ENCODE measurements around the gene PCDHGA5. TPM values are rescaled to one million over a fixed set of nuclear protein-coding genes. Genes with fewer than 3 reads are reported as not detected.
"Not testable (repeated sequence)": the region's sequence is repeated elsewhere in the genome, so short reads cannot be mapped to it uniquely, and the experiment has no call there.

The PCDHGA5 gene
- total RNA-seq, 1 donor from 2014 or later: 0.51 TPM

GRCh38 chr5:141374627-141375026 is 10.7 kb downstream of the PCDHGA5 start:
- Mint-ChIP-seq H3K4me3 (no peak overlapping the region), H3K4me1 (no peaks in the 10 kb centered on the region), H3K36me3 (peaks cover 14% of the 10 kb centered on the region), H3K27ac (no peak overlapping the region), H3K27me3 (ENCODE audit: low read depth) (no peaks in the 10 kb centered on the region), H3K9me3 (peaks cover 69% of the 10 kb centered on the region)
- DNase-seq (ENCODE audit: low spot score in 2 of 2, unreplicated experiment in 2 of 2): no peak
- no peak for TF ChIP-seq CTCF (IDR thresholded peaks at IDR 0.05; ENCODE audit: unreplicated experiment)

- H3K9me3 Mint-ChIP-seq: peaks cover 66% of the 10 kb centered on the region
- H3K27ac Mint-ChIP-seq; H3K4me3 Mint-ChIP-seq; H3K27me3 Mint-ChIP-seq (ENCODE audit: low read depth); DNase-seq (ENCODE audit: low spot score in 2 of 2, unreplicated experiment in 2 of 2); H3K4me1 Mint-ChIP-seq: not testable (repeated sequence)
- H3K36me3 Mint-ChIP-seq: peaks cover 14% of the 10 kb centered on the region
Measured at GRCh38 chr5:141375444-141376155, 11.6 kb downstream of the PCDHGA5 start.

- peaks cover 67% of the 10 kb centered on the region for H3K9me3 Mint-ChIP-seq
- no peaks in the 10 kb centered on the region for H3K27me3 Mint-ChIP-seq (ENCODE audit: low read depth)
- TF ChIP-seq CTCF (IDR thresholded peaks at IDR 0.05; ENCODE audit: unreplicated experiment): no peak
- H3K4me1 Mint-ChIP-seq: no peaks in the 10 kb centered on the region
- no peak within 1 kb of the TSS for H3K4me3 Mint-ChIP-seq
- H3K27ac Mint-ChIP-seq: no peak within 1 kb of the TSS
- H3K36me3 Mint-ChIP-seq: peaks cover 8% of the 10 kb centered on the region
- no peak for DNase-seq (ENCODE audit: low spot score in 2 of 2, unreplicated experiment in 2 of 2)
Measured at GRCh38 chr5:141382469-141383294, 18.7 kb downstream of the PCDHGA5 start, which contains the start of gene PCDHGA7. Gene PCDHGA7, plus strand, starts transcription at chr5:141382742. Its CDS starts 158 bp downstream, at chr5:141382900.

GRCh38 chr5:141383345-141383744 is 19.4 kb downstream of the PCDHGA5 start:
- Mint-ChIP-seq H3K27me3 (ENCODE audit: low read depth) (no peaks in the 10 kb centered on the region), H3K36me3 (peaks cover 10% of the 10 kb centered on the region), H3K4me3 (no peak overlapping the region), H3K27ac (no peak overlapping the region), H3K4me1 (no peaks in the 10 kb centered on the region), H3K9me3 (peaks cover 69% of the 10 kb centered on the region)
- no peak for TF ChIP-seq CTCF (IDR thresholded peaks at IDR 0.05; ENCODE audit: unreplicated experiment)
- no peak for DNase-seq (ENCODE audit: low spot score in 2 of 2, unreplicated experiment in 2 of 2)

GRCh38 chr5:141384471-141385267 is 20.7 kb downstream of the PCDHGA5 start:
- no peak for DNase-seq (ENCODE audit: low spot score in 2 of 2, unreplicated experiment in 2 of 2)
- no peak overlapping the region for H3K4me3 Mint-ChIP-seq
- H3K27me3 Mint-ChIP-seq (ENCODE audit: low read depth): no peaks in the 10 kb centered on the region
- no peaks in the 10 kb centered on the region for H3K4me1 Mint-ChIP-seq
- peaks cover 17% of the 10 kb centered on the region for H3K36me3 Mint-ChIP-seq
- TF ChIP-seq CTCF (IDR thresholded peaks at IDR 0.05; ENCODE audit: unreplicated experiment): no peak
- H3K27ac Mint-ChIP-seq: no peak overlapping the region
- H3K9me3 Mint-ChIP-seq: peaks cover 65% of the 10 kb centered on the region

Data from mesothelial cell of epicardium (in vitro differentiated cells).